Amniotic stem cell (primary cell): Measurements from ENCODE around the gene APOL1.
"Not testable (repeated sequence)": the region's sequence is repeated elsewhere in the genome, so short reads cannot be mapped to it uniquely, and the experiment has no call there.

Experiments
- DNase-seq: peaks from one replicate; lab custom pipeline; 2025; lab: John Stamatoyannopoulos, UW

The APOL1 gene

DNA sequence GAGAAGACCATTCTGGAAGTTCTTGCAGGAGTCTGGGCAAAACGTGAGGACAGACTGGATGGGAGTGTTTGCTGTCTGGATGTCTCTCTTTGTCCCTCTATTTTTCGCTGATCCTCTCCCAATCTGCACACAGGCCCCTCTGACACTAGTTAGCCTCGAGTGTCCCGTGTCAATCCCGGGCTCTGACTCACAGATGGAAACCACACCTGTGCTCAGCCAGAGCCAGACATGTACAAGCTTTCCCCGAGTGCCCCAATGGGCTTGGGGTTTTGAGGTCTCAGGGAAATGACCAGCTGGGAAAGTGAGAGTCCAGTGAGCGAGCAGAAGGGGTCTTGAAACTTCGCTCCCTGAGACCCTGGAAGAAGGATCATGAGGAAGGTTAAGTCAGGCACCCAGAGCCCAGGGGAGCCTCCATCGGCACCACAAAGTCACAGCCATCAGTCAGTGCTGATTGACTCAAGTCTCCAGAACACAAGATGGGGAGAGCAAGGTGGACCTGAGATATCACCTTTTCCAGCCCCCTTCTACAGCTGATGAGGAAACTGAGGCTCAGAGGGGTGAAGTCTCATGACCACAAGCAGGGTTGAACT lies 27.5 kb upstream of the APOL1 start:
- no peak for DNase-seq

DNA sequence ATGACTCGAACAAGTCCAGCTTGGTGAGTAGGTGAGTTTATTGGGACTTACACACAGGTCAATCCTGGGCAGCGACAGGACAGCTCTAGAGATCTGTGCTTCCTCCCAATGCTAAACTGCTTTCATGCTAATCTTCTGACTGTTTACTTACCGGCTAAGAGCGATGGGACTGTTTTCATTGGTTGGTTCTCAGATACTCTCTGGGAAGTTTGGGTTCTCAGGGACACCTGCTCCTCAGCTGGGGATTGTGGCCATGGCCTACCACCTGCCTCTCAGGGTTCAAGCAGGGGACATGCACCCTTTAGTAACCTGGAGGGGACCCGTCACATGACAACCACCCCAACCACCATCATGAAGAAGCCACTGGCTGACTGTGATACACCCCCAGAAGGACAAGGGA lies 26.7 kb upstream of the APOL1 start:
- no peak for DNase-seq

DNA sequence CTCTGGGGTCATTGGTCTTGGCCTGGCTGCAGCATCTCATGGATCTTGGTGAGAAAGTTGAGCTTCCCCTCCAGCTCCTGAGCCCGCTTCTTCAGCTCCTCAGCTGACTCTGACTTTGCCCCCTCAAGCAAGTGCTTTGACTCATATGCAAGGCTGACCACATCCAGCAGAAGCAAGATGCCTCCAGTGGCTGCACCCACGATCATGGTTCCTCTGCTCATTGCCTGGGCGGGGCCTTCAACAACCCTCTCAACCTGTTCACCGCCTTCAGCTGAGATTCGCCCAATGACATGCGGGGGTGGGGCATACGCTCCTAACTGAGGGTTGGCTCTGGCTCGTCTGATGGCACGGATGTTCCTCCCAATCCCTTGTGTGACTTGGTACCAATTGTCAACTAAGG lies 25.5 kb upstream of the APOL1 start:
- no peak for DNase-seq

DNA sequence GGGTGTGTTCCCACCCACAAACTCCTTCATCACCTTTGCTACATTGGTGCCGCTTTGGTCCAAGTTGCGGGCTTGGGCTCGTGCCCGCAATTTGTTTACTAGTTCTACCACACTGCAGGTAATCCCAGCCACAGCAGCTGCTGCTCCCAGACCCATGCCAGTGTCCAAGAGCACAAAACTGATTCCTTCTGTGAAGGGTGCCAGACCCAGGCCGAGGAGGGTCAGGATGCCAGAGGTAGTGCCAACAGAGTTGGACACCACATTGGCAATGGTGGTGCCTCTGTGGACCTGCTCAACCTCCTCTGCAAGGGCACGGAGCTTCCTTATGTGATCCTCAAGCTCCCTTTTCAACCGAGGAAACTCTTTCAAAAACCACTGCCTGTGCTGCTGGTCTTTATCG lies 25.1 kb upstream of the APOL1 start:
- DNase-seq = no peak

DNA sequence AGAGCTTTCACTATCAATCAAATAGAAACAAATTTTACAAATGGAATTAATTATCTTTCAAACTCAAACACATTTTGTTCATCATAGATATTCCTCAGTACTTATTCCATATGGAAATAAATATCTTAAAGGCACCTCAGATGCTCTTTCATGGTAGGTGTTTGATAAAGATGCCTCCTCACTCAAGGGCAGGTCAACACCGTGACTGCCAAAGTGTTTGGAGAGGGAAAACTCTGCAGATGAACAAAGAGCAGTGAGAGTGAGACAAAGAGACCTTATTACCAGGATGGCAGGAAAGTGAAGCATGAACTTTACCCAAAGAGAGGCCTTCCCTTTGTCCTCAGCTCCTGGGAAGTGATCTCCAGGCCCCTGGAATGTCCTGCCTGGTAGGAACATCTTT lies 24.6 kb upstream of the APOL1 start:
- not testable (repeated sequence) for DNase-seq

DNA sequence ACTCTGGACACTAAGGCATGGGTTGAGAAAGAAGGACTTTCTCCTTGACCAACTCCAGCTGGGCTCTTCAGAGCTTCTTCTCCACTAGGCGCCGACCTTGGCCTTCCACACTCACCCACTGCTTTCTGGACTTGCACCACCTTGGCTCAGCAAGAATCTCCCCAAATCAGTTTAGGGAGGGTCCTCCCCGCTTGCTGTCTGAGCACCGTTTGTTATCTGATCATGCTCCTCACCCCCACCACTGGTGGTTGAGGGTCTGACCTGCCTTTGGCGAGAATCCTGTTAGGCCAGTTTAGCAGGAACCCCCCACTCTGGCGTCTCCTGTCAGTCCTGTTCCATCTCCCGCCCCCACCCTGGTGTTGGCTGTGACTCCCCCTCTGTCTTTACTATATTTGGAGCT lies 24.0 kb upstream of the APOL1 start:
- no peak for DNase-seq

DNA sequence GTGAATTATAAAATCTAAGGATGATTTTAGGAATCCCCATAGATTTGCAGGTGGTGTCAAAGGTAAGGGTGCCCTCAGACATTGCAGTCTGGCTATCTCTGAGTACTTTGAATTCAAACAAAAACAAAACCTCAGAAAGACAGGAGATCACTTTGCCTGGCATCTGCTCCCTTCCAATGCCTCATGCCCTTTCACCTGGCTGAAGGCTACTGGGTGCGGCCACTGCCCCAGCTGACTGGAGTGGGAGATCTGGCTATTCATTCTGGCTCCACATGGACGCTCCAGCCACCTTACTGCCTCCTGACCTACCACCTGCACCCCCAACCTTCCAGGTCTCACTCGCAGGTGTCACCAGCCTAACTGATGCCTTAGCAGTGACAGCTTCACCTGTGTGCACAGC lies 23.3 kb upstream of the APOL1 start:
- not testable (repeated sequence) for DNase-seq

DNA sequence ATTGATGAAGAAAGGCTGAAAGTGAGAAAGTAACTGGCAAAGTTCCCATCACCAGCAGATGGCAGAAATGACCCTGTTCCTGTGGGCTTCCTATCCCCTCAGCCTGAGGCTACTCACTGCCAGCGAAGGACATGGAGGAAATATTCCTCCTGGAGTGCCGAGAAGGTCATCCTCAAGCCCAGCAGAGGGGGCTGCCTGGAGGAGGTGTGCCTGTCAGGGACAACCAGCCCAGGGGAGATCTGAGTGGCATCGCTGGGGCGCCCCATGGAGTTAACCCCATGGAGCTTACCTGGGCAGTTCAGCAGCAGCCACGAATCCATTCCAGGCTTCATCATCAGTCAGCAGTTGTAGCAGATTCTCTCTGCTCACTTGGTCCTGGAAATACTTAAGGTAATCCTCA lies 21.9 kb upstream of the APOL1 start:
- not testable (repeated sequence) for DNase-seq

DNA sequence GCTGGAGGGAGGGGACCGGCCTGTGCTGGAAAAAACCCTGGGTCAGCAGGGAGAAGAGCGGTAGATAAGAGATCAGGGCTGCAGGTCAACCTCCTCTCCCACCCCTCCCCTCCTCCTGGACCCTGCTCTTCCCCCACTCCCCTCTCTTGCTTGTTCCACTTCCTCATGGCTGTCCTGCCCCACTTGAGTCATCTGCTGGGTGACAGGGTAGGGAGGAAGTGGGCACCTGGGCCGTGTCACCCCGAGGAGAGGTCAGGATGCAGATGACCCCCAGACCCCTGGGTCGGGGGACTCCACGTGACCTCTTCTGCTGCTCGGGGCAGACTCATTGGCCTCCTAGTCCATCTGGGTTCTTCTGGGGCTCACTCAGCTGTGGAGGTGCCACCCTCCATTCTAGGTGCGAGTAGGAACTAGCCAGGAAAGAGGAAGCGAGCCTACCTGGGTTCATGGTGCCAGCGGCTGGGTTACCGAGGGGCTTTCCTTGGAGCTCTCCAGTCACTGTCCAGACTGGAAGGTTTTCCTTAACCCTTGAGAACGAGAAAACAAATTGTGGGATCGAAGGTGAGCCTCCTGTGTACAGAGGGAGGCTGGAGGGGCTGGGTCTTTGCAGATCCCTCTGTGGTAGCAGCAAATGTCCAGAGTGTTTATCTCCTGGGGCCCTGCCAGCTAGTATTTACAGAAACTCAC lies 20.1 kb upstream of the APOL1 start:
- DNase-seq = no peak

DNA sequence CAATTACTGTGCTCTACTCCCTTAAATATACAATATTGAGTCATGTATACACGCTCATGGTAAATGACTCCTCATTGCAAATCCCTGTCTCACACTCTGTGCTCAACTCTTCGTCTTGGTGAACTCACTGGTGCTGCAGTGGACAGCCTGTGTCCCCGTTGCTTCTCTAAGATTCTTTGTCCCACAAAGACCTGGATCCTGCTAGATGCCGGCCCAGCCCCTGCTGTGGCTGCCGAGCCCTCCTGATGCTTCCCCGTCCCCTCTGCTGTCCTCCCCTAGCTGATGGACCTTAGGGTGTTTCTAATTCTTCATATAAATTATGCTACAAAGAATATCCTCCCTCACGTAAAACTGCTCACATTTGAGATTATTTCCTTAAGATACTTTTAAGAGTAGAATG lies 19.1 kb upstream of the APOL1 start:
- DNase-seq = no peak

DNA sequence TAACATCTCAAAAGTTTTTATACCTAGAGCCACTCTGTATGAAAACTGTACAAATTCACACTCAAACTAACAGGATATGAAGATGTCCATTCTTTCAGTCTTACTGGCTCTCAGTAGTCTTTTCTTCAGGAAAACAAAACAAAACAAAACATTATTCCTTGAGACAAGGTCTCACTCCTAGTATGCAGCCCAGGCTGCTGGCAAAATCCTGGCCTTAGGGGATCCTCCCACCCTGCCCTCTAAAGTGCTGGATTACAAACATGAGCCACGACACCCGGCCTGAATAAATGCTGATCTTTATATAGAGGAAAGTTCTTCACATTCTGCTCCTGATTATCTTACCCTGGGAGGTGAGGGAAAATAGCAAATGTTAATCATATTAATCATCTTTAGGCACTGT lies 18.7 kb upstream of the APOL1 start:
- DNase-seq = no peak

DNA sequence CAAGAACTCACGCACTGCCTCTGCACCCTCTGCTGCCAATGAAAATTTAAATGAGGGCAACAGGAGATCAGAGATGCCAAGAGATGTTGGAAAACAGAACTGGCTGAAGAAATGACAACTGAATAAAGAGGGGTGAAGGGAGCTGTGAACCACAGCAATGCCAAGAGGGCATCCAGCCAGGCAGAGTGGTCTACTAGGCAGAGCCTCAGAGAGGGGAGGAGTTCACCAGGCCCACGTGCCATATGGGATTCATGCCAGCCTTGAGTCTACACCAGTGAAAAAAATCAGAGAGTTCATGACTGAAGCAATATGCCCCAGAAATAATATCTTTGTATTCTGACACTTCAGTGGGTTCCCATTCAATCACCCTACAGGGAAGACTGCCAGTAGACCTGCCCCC lies 18.0 kb upstream of the APOL1 start:
- no peak for DNase-seq

DNA sequence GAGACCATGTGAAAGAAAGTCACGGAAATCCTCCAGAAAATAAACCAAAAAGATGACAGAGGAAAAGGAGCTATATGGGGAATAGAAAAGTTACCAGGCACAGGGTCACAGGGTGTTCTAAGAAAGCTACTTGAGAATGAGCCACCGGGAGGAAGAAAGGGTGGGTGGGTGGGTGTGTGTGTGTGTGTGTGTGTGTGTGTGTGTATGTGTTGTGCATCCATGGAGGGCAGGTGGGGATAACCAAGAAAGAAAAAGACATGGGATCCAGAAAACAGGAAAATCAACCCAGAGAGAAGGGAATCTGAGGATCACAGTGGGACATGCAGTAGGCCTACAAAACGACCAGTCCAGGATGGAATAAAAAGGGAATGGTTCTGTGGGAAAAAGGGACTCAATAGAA lies 17.3 kb upstream of the APOL1 start:
- DNase-seq = no peak

DNA sequence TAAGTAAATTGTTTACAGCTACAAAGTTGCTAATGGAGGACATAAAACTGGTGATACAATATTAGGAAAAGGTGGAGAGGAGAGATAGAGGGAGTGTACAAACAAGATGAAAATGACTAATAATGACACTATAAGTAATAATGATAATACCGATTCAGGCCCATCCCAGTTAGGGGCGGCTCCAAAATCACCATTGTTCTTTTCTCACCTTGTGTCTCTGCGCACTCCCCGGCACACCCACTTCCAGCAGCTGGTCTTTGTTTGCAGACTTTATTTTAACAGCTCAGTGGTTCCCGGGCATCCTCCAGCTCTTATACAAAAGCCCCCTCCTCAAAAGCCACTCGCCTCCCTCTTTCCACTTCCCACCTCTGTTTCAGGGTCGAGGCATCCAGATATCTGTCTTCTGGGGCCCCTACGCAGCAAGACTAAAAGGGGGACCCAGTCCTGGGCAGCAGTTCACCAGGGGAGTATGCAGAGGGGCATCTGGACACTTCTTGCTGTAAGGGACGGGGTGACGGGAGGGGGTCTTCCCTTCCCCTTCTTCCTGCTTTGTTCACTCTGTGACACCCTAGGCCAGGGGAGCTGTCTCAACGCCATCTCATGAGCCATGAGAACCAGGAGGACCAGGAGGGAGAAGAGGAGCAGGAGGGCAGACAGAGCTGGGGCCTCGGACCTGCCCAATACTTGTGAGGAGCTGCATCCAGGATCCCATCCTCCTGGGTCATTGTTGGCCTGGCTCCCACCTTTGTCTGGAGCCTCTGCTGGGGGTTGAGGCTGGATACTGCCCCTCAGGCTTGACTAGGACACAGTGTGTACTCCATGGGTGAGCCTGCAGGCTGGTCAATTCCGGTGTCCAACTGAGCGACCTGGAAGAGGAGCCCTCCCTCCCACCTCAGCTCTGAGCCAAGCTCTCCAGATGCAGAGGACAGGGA lies 16.3 kb upstream of the APOL1 start:
- no peak for DNase-seq

DNA sequence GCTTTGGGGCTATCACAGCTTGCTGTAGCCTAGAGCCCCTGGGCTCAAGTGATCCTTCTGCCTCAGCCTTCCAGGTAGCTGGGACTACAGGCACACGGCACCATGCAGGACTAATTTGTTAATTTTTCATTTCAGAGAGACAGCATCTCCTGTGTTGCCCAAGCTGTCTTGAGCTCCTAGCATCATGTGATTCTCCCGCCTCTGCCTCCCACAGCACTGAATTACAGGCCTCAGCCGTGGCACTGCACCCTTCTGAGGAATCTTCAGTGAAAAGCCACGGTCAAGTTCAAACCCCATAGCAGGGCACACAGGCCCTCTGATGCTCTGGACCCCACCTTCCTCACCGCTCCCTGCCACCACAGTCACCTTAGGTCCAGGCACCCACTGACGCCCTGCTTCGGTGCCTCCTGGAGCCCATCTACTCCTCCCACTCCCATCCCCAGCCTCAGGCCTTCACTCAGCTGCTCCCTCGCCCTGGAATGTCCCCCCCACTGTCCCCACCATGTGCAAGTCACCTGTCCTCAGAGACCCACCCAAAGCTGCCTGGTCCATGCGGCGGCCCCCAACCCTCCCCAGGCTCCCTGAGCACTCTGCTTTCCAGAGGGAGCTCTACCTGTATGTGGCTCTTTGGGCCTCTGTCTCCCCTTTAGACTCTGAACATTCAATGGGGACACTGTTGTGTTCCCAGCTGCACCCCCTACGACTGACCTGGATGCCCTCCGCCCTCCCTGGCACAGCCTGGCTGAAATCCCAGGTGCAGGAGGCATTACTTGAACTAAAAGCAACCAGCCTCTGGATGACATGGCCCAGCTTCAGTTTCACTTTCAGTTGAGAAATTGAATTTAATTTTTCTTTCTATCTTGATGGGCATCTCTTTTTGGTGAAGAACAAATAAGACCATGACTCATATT lies 15.2 kb upstream of the APOL1 start:
- DNase-seq = no peak

DNA sequence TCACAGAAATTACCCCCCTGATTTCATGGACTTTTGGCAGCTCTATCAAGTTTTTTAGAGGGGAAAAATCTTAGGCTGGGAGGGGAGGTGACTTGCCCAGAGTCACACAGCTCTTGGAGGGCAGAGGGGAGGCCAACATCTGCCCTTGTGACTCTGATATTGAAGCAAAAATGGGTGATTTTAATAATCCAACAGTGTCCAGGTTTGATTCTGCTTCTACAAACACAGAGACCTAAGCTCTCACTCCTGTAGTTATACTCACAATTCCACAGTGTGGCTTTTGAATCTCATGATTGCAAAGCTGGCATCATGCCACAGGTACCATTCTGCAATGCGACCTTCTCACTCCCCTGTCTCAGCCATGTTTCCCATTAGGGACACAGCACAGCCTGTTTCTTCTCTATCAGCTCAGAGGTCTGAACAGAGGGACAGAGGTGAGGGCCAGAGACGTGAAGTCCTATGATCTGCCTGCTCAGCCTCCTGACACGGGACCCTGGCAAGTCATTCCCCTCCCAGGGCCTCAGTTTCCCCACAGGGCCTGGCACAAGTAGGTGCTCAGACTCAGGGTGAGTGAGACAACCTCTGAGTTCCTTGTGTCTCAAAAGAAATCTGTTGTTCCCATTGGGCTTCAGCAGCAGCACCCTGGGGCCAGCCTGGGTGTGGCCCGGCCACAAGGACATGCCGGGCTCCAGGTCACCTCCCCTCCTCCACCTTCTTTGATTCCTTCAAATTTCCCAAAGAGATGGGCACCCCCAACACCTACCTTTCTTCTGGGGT lies 14.4 kb upstream of the APOL1 start:
- DNase-seq = no peak

DNA sequence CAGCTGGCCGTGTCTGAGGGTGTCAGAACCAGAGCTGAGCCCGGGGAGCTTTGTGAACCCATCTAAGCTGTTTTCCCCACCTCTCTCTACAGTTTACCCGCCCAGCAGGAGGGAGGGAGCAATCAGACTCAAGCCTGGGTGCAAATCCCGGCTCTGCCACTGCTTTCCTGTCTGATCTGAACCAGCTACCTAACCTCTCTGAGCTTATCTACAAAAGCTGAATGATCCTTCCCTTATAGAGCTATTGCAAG lies 13.9 kb upstream of the APOL1 start:
- DNase-seq = no peak

DNA sequence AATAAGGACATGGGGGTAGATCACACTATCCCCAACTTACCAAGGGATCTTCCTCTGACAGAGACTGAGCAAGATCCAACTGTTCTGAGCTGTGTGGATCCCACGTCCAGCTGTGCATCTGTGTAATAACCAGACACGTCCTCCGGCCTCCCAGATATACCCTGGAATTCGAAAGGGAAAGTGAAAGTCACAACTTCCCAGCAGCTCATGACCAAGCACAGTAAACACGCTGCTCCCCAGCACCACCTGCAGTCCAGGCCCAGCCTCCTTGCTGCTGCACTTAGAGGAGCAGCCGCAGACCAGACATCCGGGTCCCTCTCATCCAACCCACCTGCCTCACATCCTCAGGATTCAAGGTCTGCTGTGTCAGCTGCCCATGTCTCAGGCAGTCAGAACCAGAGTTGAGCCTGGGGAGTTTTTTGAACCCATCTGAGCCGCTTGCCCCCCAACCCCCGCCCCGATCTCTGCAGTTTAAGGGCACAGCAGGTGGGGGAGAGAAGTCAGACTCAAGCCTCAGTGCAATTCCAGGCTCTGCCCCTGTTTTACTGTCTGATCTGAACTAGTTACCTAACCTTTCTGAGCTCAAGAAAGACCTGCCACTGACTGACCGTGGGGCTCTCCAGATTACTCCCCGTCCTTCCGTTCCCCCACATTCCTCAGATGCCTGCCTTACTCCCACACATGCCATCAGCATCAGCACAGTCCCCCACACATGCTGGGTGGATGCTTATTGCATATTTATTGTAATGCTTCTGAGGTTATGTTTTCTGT lies 13.3 kb upstream of the APOL1 start, which contains the start of gene APOL2:
APOL2 (minus strand) TSS at position 127 of the 771 bp plus-strand sequence. CDS start 6,365 bp downstream, outside the sequence.
- DNase-seq = peak; percentile 94

DNA sequence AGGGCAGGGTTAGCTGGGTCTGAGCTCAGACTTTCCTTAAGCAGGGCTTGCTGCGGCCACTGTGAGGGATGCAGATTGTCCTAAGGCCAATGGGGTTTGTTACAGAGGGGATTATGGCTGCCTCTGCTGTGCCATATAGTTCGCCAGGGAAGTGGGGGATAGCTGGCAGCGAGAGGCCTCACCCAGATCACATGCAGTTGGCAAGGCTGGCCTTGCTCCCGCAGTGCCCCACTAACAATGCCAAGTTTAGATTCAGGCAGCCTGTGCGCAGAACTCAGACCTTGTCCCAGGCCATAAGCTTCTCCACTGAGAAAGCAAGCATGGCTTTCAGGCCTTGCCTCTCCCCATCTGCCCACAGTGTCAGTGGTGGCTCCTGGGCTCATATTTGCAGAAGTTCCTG lies 8.9 kb upstream of the APOL1 start:
- no peak for DNase-seq

DNA sequence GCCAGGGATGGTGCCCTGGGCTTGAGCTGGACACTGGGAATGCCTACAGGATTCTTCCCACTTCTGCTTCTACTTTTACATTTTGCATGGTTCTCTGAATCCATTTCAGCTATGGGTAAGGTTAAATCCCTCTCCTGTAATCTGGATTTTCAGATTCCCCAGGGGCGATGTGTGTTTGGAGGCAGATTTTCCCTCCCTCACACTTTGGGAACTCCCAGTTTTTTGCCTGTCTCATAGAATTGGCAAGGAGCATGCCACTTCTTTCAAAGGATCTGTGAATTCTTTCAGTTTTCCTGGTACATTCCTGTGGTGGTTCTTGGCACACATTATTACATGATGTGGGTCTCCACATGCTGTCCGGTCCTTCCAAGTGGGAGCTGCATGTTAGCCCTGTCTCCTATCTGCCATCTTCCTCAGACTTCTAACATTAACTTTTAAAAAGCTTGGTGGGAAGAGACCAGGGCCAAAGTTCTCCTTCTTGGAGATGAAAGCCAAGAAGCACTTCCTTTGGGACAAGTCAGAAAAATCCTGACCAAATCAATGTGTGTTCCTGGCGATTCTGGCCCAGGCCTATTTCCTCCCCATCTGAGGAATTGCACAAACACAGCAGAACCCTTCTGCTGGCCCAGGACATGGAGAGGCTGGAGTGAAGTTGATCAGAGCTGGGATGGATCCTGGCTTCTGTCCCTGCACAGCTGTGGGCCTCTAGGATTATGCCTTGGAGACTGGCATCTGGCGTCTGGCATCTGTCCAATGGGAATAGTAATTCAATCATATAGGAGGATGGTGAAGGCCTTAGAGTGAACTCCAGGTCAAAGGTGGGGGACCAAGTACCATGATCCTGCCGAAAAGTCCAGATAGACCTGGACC lies 8.2 kb upstream of the APOL1 start:
- DNase-seq = no peak
